K562 (cell line): ENCODE results near the gene HNMT. TPM values are rescaled to one million over a fixed set of nuclear protein-coding genes. Genes with fewer than 3 reads are reported as not detected.

Experiments
- ATF7 ChIP-seq: fragments of 450-650 bp; IDR thresholded peaks from 2 replicates; pipeline ENCODE4 v1.7.1; 2014; ENCODE audit warnings: mild to moderate bottlenecking, moderate library complexity
- BCOR ChIP-seq: fragments of 450-650 bp; IDR thresholded peaks from 2 replicates; pipeline ENCODE4 v1.6.1; 2016
- CBFA2T3 ChIP-seq: fragments of 450-650 bp; IDR thresholded peaks from 2 replicates; pipeline ENCODE4 v1.6.1; 2017
- CBFB ChIP-seq: sonication (generic); formaldehyde crosslinking; IDR thresholded peaks from 2 replicates; pipeline ENCODE4 v1.4.0; 2020; ENCODE audit warnings: mild to moderate bottlenecking, missing genetic modification reagents
- CBX8 ChIP-seq: fragments of 200-600 bp; sonication (generic); IDR thresholded peaks from 2 replicates; pipeline ENCODE4 v1.6.1; 2012; ENCODE audit warnings: borderline replicate concordance, mixed run types, low read depth, mild to moderate bottlenecking, moderate library complexity, mixed read lengths, low read length, control low read depth, inconsistent platforms; ENCODE audit not compliant: poor library complexity, severe bottlenecking; ENCODE audit errors: extremely low read depth
- CTCFL ChIP-seq: IDR thresholded peaks from 2 replicates; pipeline ENCODE4 v1.6.1; 2011; ENCODE audit warnings: borderline replicate concordance, low read depth, mild to moderate bottlenecking, moderate library complexity, low read length; ENCODE audit not compliant: insufficient read depth, poor library complexity, severe bottlenecking
- DACH1 ChIP-seq: fragments of 450-650 bp; IDR thresholded peaks from 2 replicates; pipeline ENCODE4 v1.6.1; 2018; ENCODE audit not compliant: partially characterized antibody
- ELF2 ChIP-seq: fragments of 250-450 bp; sonication (Bioruptor Pico); IDR thresholded peaks from 2 replicates; pipeline ENCODE4 v1.5.0; 2021; ENCODE audit warnings: mild to moderate bottlenecking
- FIP1L1 ChIP-seq: fragments of 200-400 bp; formaldehyde crosslinking; IDR thresholded peaks from 2 replicates; pipeline ENCODE4 v1.6.1; 2018; ENCODE audit warnings: mild to moderate bottlenecking, low read depth, low read length; ENCODE audit not compliant: poor library complexity, severe bottlenecking
- FOXJ2 ChIP-seq: fragments of 200-800 bp; sonication (Bioruptor generic); IDR thresholded peaks from 2 replicates; pipeline ENCODE4 v1.6.1; 2016; ENCODE audit warnings: missing genetic modification characterization, missing compliant biosample characterization
- GTF2F1 ChIP-seq: IDR thresholded peaks from 2 replicates; pipeline ENCODE4 v1.6.1; 2011; ENCODE audit warnings: low read depth, low read length, improper control_type of control experiment
- HLTF ChIP-seq: fragments of 450-650 bp; IDR thresholded peaks from 2 replicates; pipeline ENCODE4 v1.6.1; 2016
- KDM2B ChIP-seq: fragments of 250-450 bp; sonication (Bioruptor Pico); IDR thresholded peaks from 2 replicates; pipeline ENCODE4 v1.8.0; 2021; ENCODE audit warnings: mild to moderate bottlenecking, moderate library complexity
- NCOA6 ChIP-seq: fragments of 450-650 bp; IDR thresholded peaks from 2 replicates; pipeline ENCODE4 v1.6.1; 2017; ENCODE audit warnings: mild to moderate bottlenecking
- NR4A1 ChIP-seq, 2 experiments: fragments of 250-450 bp in 1 of 2; fragments of 450-650 bp in 1 of 2; sonication (Bioruptor Pico) in 1 of 2; IDR thresholded peaks; 2 replicates each; pipeline versions ENCODE4 v1.4.0 to v1.6.1; 2016 to 2020; ENCODE audit warnings: mild to moderate bottlenecking in 2 of 2, missing compliant biosample characterization in 1 of 2, missing genetic modification characterization in 1 of 2, moderate library complexity in 1 of 2
- RUNX1 ChIP-seq: sonication (generic); IDR thresholded peaks from 2 replicates; pipeline ENCODE4 v1.6.1; 2016; ENCODE audit warnings: antibody characterized with exemption, low read depth
- SP1 ChIP-seq: sonication (generic); formaldehyde crosslinking; IDR thresholded peaks from 2 replicates; pipeline ENCODE4 v1.8.1; 2022; ENCODE audit warnings: mild to moderate bottlenecking, missing genetic modification reagents
- ZNF347 ChIP-seq: fragments of 450-650 bp; formaldehyde crosslinking; IDR thresholded peaks from 2 replicates; pipeline ENCODE4 v1.4.0; 2020; ENCODE audit warnings: low read depth, mild to moderate bottlenecking, moderate library complexity
- ZNF512 ChIP-seq: IDR thresholded peaks from 2 replicates; pipeline ENCODE4 v1.6.1; 2016; ENCODE audit warnings: missing genetic modification characterization, missing compliant biosample characterization
- ZNF551 ChIP-seq: fragments of 250-450 bp; sonication (Bioruptor Pico); IDR thresholded peaks from 2 replicates; pipeline ENCODE4 v1.5.0; 2021; ENCODE audit warnings: mild to moderate bottlenecking, moderate library complexity
- ZNF77 ChIP-seq: fragments of 250-450 bp; sonication (Bioruptor Pico); IDR thresholded peaks from 2 replicates; pipeline ENCODE4 v1.5.0; 2020
- ZZZ3 ChIP-seq: fragments of 450-650 bp; IDR thresholded peaks from 2 replicates; pipeline ENCODE4 v1.6.1; 2016; ENCODE audit warnings: antibody characterized with exemption, mild to moderate bottlenecking, moderate library complexity
- polyA plus RNA-seq, 8 experiments: library from polyadenylated mRNA; depleted of rRNA in 4 of 8; stranded (reverse) in 5 of 8; unstranded in 3 of 8; fragments of >200 nt; fragmentation: Nextera tagmentation in 2 of 8; fragmentation: Illumina TruSeq in 1 of 8; extraction: Ambion mirVana in 2 of 8; extraction: Trizol in 1 of 8; gene quantifications; 2 replicates each; pipeline versions ENCODE4 v1.2.1 to v1.2.3, GENCODE V29; 2011 to 2014; ENCODE audit warnings: inconsistent platforms in 1 of 8, missing spikeins in 1 of 8
- total RNA-seq, 7 experiments: library from RNA; depleted of rRNA in 6 of 7; stranded (reverse); fragments of >200 nt in 6 of 7; fragmentation: Illumina TruSeq in 2 of 7; extraction: Trizol in 2 of 7; gene quantifications; 2 replicates each; pipeline versions ENCODE4 v1.2.1 to v1.2.3, GENCODE V29; 2011 to 2021; ENCODE audit warnings: low replicate concordance in 1 of 7
- TF ChIP-seq, protein P1 (sequence below): IDR thresholded peaks from 2 replicates; pipeline ENCODE4 v1.6.1; 2012; ENCODE audit warnings: low read depth, low read length, improper control_type of control experiment, borderline replicate concordance
- TF ChIP-seq, protein P2 (sequence below), 2 experiments: fragments of 450-650 bp in 1 of 2; sonication (generic) in 1 of 2; formaldehyde crosslinking in 1 of 2; IDR thresholded peaks in 1 of 2; conservative IDR thresholded peaks in 1 of 2; 2 replicates each; pipeline versions ENCODE4 v1.6.1 to v1.8.1; 2016 to 2023; ENCODE audit warnings: mild to moderate bottlenecking in 2 of 2, moderate library complexity in 2 of 2, inconsistent platforms in 1 of 2, missing genetic modification reagents in 1 of 2

The HNMT gene
- total and polyA plus RNA-seq, 9 of the 15 experiments (the other 6 are each of a cell fraction or from before 2014, with no cell fraction given), result 3.1 to 10.9 (median 5.3) TPM

- TF ChIP-seq CTCFL (no peak), ZZZ3 (no peak), ZNF347 (CRISPR knock-in tag) (no peak), CBFA2T3 (peak; percentile 50), KDM2B (CRISPR knock-in tag) (no peak), NCOA6 (no peak), SP1 (CRISPR knock-in tag) (no peak), CBFB (no peak), ZNF77 (no peak), DACH1 (peak; percentile 84), RUNX1 (no peak), ZNF551 (CRISPR knock-in tag) (no peak), ELF2 (no peak), GTF2F1 (no peak), HLTF (no peak), FIP1L1 (no peak), ZNF512 (tag) (no peak), CBX8 (no peak), NR4A1 (CRISPR knock-in tag; IDR thresholded peaks at IDR 0.05) (no peak), NR4A1 (tag; IDR thresholded peaks at IDR 0.05) (no peak), FOXJ2 (tag) (no peak), BCOR (no peak), ATF7 (peak; percentile 53; the same call in 1 of the 2 replicates)
- TF ChIP-seq, protein P1, sequence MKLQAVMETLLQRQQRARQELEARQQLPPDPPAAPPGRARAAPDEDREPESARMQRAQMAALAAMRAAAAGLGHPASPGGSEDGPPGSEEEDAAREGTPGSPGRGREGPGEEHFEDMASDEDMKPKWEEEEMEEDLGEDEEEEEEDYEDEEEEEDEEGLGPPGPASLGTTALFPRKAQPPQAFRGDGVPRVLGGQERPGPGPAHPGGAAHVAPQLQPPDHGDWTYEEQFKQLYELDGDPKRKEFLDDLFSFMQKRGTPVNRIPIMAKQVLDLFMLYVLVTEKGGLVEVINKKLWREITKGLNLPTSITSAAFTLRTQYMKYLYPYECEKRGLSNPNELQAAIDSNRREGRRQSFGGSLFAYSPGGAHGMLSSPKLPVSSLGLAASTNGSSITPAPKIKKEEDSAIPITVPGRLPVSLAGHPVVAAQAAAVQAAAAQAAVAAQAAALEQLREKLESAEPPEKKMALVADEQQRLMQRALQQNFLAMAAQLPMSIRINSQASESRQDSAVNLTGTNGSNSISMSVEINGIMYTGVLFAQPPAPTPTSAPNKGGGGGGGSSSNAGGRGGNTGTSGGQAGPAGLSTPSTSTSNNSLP, result peak; percentile 92
- TF ChIP-seq, protein P2, sequence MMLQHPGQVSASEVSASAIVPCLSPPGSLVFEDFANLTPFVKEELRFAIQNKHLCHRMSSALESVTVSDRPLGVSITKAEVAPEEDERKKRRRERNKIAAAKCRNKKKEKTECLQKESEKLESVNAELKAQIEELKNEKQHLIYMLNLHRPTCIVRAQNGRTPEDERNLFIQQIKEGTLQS (IDR thresholded peaks at IDR 0.05), result peak; percentile 47; the same call in 1 of the 2 replicates
- TF ChIP-seq, protein P2 (CRISPR knock-in tag; conservative IDR thresholded peaks at IDR 0.05), result no peak
These were observed 59.0 kb downstream of the HNMT start (continued) for GRCh38 chr2:138023298-138023697.
